GM19324 (cell line): ENCODE measurements around the gene FAM50B.

ENCODE experiments used
- ATAC-seq: cut with Tn5 transposase; IDR thresholded peaks from one replicate; pipeline ENCODE4 v1.9.1; 2021; ENCODE audit warnings: mild to moderate bottlenecking, moderate library complexity; ENCODE audit not compliant: unreplicated experiment, low FRiP score

Gene FAM50B

GRCh38 chr6:3869632-3870527 is 20.7 kb downstream of the FAM50B start:
- no peak for ATAC-seq

- ATAC-seq, result no peak
Measured at GRCh38 chr6:3870528-3870925, 21.4 kb downstream of the FAM50B start.

- ATAC-seq, result no peak
Measured at GRCh38 chr6:3871515-3871914, 22.3 kb downstream of the FAM50B start.

GRCh38 chr6:3871939-3872338 is 22.8 kb downstream of the FAM50B start:
- no peak for ATAC-seq

GRCh38 chr6:3872370-3872854 is 23.2 kb downstream of the FAM50B start:
- no peak for ATAC-seq

- no peak for ATAC-seq
Measured at GRCh38 chr6:3873051-3873450, 23.9 kb downstream of the FAM50B start.

GRCh38 chr6:3874069-3874468 is 24.9 kb downstream of the FAM50B start:
- no peak for ATAC-seq

- no peak for ATAC-seq
Measured at GRCh38 chr6:3875486-3875885, 26.3 kb downstream of the FAM50B start.

- no peak for ATAC-seq
Measured at GRCh38 chr6:3876101-3876500, 26.9 kb downstream of the FAM50B start.

- no peak for ATAC-seq
Measured at GRCh38 chr6:3876866-3877265, 27.7 kb downstream of the FAM50B start.

- no peak for ATAC-seq
Measured at GRCh38 chr6:3878048-3878666, 29.0 kb downstream of the FAM50B start.

GRCh38 chr6:3879194-3879952 is 30.2 kb downstream of the FAM50B start:
- no peak for ATAC-seq

GRCh38 chr6:3881711-3882421 is 32.7 kb downstream of the FAM50B start:
- no peak for ATAC-seq

GRCh38 chr6:3882431-3882830 is 33.3 kb downstream of the FAM50B start:
- ATAC-seq, result no peak

GRCh38 chr6:3882866-3883265 is 33.7 kb downstream of the FAM50B start:
- no peak for ATAC-seq

GRCh38 chr6:3884007-3884745 is 35.0 kb downstream of the FAM50B start:
- no peak for ATAC-seq

GRCh38 chr6:3885262-3886036 is 36.3 kb downstream of the FAM50B start:
- no peak for ATAC-seq

GRCh38 chr6:3887150-3887700 is 38.1 kb downstream of the FAM50B start:
- ATAC-seq, result no peak
